BJ (cell line): ENCODE measurements around the gene CHST8. TPM values are rescaled to one million over a fixed set of nuclear protein-coding genes. Genes with fewer than 3 reads are reported as not detected.

Experiments
- CTCF ChIA-PET: fragments of 350-600 bp; formaldehyde crosslinking; extraction: SDS; loops from one replicate; lab custom pipeline; 2021; ENCODE audit warnings: antibody characterized with exemption, inconsistent platforms; lab: Yijun Ruan, JAX
- POLR2A ChIA-PET: fragments of 300-600 bp; sonication (Branson Sonifier 250); formaldehyde crosslinking; extraction: SDS; loops from one replicate; lab custom pipeline; 2021; ENCODE audit warnings: antibody characterized with exemption; lab: Charles Lee
- DNase-seq: peaks from one replicate; pipeline ENCODE4 v3.0.0-alpha.2; 2011; ENCODE audit warnings: low read depth
- H3K27me3 ChIP-seq: 2 replicates; pipeline ENCODE4 v1.6.0; 2011; ENCODE audit warnings: low read length; ENCODE audit not compliant: control insufficient read depth, insufficient read depth
- H3K36me3 ChIP-seq: 2 replicates; pipeline ENCODE4 v1.5.1; 2011; ENCODE audit warnings: low read length; ENCODE audit not compliant: control insufficient read depth, insufficient read depth
- H3K4me3 ChIP-seq: 2 replicates; pipeline ENCODE4 v1.5.1; 2011; ENCODE audit warnings: low read depth, mild to moderate bottlenecking, control low read depth, low read length
- CTCF ChIP-seq: IDR thresholded peaks from 2 replicates; pipeline ENCODE4 v1.5.1; 2011; ENCODE audit warnings: low read depth, mild to moderate bottlenecking, control low read depth, inconsistent platforms, low read length, moderate library complexity; ENCODE audit not compliant: insufficient read depth
- polyA plus RNA-seq: library from polyadenylated mRNA; depleted of rRNA; stranded (reverse); fragments of >200 nt; gene quantifications from 2 replicates; pipeline ENCODE4 v1.2.3, GENCODE V29; 2011

Gene CHST8
- polyA plus RNA-seq, 1 experiment, result 0.09 TPM

- ChIA-PET CTCF (no interaction called here), POLR2A (no interaction called here)
- Histone ChIP-seq H3K27me3 (no peaks in the 10 kb centered on the region), H3K36me3 (no peaks in the 10 kb centered on the region), H3K4me3 (no peak overlapping the region)
- DNase-seq, result no peak
- no peak for TF ChIP-seq CTCF
These were observed 76.0 kb downstream of the CHST8 start for GRCh38 chr19:33697766-33698165.

- ChIA-PET CTCF (no interaction called here), POLR2A (no interaction called here)
- DNase-seq, result no peak
- no peaks in the 10 kb centered on the region for H3K36me3 ChIP-seq
- TF ChIP-seq CTCF, result no peak
- no peaks in the 10 kb centered on the region for H3K27me3 ChIP-seq
- no peak overlapping the region for H3K4me3 ChIP-seq
These were observed 77.1 kb downstream of the CHST8 start for GRCh38 chr19:33698576-33699435.

- no peaks in the 10 kb centered on the region for H3K36me3 ChIP-seq
- CTCF ChIA-PET, result interaction anchor here (0.7 kb wide), 1 partner anchor 9 kb away, joined by 3 read pairs; no protein-coding TSS in a partner anchor
- POLR2A ChIA-PET, result no interaction called here
- H3K27me3 ChIP-seq, result no peaks in the 10 kb centered on the region
- no peak overlapping the region for H3K4me3 ChIP-seq
- DNase-seq, result no peak
- no peak for TF ChIP-seq CTCF
These were observed 78.1 kb downstream of the CHST8 start for GRCh38 chr19:33699754-33700407.

GRCh38 chr19:33700408-33701013, 78.8 kb downstream of the CHST8 start:
- no peak for TF ChIP-seq CTCF
- CTCF ChIA-PET, result no interaction called here

GRCh38 chr19:33701565-33701964, 79.8 kb downstream of the CHST8 start:
- no peak for DNase-seq
- Histone ChIP-seq H3K36me3 (no peaks in the 10 kb centered on the region), H3K27me3 (no peaks in the 10 kb centered on the region), H3K4me3 (no peak overlapping the region)
- ChIA-PET POLR2A (no interaction called here), CTCF (no interaction called here)
- no peak for TF ChIP-seq CTCF

More at GRCh38 chr19:33700408-33701013, 78.8 kb downstream of the CHST8 start:
- Histone ChIP-seq H3K27me3 (no peaks in the 10 kb centered on the region), H3K4me3 (no peak overlapping the region), H3K36me3 (no peaks in the 10 kb centered on the region)
- DNase-seq, result no peak
- POLR2A ChIA-PET, result no interaction called here
